Measurements from ENCODE around the gene RAB11FIP4.

GRCh38 chr17:31386542-31387075 is 4.9 kb upstream of the RAB11FIP4 start:
- no peak for TF ChIP-seq CTCF (IDR thresholded peaks at IDR 0.05)
- TF ChIP-seq POLR2A (IDR thresholded peaks at IDR 0.05): no peak
